CD8-positive, alpha-beta memory T cell (primary cell): ENCODE data around the gene PRKG1. TPM values are rescaled to one million over a fixed set of nuclear protein-coding genes. Genes with fewer than 3 reads are reported as not detected.

Experiments used
- CTCF ChIA-PET: fragments of 350-600 bp; sonication (Branson Sonifier 250); formaldehyde crosslinking; loops from one replicate; lab custom pipeline; 2021; ENCODE audit warnings: antibody characterized with exemption; lab: Charles Lee
- POLR2A ChIA-PET: fragments of 350-600 bp; sonication (Branson Sonifier 250); formaldehyde crosslinking; loops from one replicate; lab custom pipeline; 2021; ENCODE audit warnings: antibody characterized with exemption; lab: Charles Lee
- DNase-seq, 5 donors: peaks; one replicate each; pipeline versions ENCODE4 v3.0.0 to v3.0.0-alpha.2; 2020 to 2022; ENCODE audit warnings: mixed read lengths in 1 of 5
- H3K27ac ChIP-seq: one replicate; pipeline ENCODE4 v1.7.0; 2013; ENCODE audit warnings: low read depth, mild to moderate bottlenecking, low read length, moderate library complexity
- H3K27me3 ChIP-seq: 2 replicates; pipeline ENCODE4 v1.7.0; 2013; ENCODE audit warnings: low read length, mild to moderate bottlenecking; ENCODE audit not compliant: insufficient read depth, poor library complexity, severe bottlenecking
- H3K36me3 ChIP-seq: 2 replicates; pipeline ENCODE4 v1.7.0; 2013; ENCODE audit warnings: mild to moderate bottlenecking, low read length, moderate library complexity; ENCODE audit not compliant: insufficient read depth
- H3K4me1 ChIP-seq: 2 replicates; pipeline ENCODE4 v1.7.0; 2013; ENCODE audit warnings: mild to moderate bottlenecking, low read length, moderate library complexity; ENCODE audit not compliant: insufficient read depth
- H3K4me3 ChIP-seq: 2 replicates; pipeline ENCODE4 v1.7.0; 2013; ENCODE audit warnings: mild to moderate bottlenecking, low read length
- H3K9me3 ChIP-seq: 2 replicates; pipeline ENCODE4 v1.7.0; 2013; ENCODE audit warnings: mild to moderate bottlenecking, low read length
- H3K27ac Mint-ChIP-seq, 8 donors: one replicate each; pipeline ENCODE4 v1.8.0; 2020 to 2021; ENCODE audit warnings: mixed read lengths in 8 of 8, mild to moderate bottlenecking in 6 of 8, inconsistent platforms in 3 of 8, moderate library complexity in 3 of 8
- H3K27me3 Mint-ChIP-seq, 2 donors: one replicate each; pipeline ENCODE4 v1.8.0; 2020 to 2021; ENCODE audit warnings: mixed read lengths in 2 of 2, mild to moderate bottlenecking in 1 of 2, moderate library complexity in 1 of 2
- H3K36me3 Mint-ChIP-seq, 3 donors: one replicate each; pipeline ENCODE4 v1.8.0; 2020 to 2021; ENCODE audit warnings: mixed read lengths in 3 of 3, inconsistent platforms in 1 of 3, mild to moderate bottlenecking in 1 of 3
- H3K4me1 Mint-ChIP-seq, 3 donors: one replicate each; pipeline ENCODE4 v1.8.0; 2020 to 2021; ENCODE audit warnings: mixed read lengths in 3 of 3, inconsistent platforms in 1 of 3, mild to moderate bottlenecking in 1 of 3
- H3K4me3 Mint-ChIP-seq, 7 donors: one replicate each; pipeline ENCODE4 v1.8.0; 2020 to 2021; ENCODE audit warnings: mixed read lengths in 7 of 7, mild to moderate bottlenecking in 6 of 7, moderate library complexity in 4 of 7, inconsistent platforms in 2 of 7
- H3K9me3 Mint-ChIP-seq, 5 donors: one replicate each; pipeline ENCODE4 v1.8.0; 2020 to 2022; ENCODE audit warnings: mixed read lengths in 5 of 5, mild to moderate bottlenecking in 3 of 5, moderate library complexity in 2 of 5, inconsistent platforms in 1 of 5
- polyA plus RNA-seq: library from polyadenylated mRNA; unstranded; fragments of 300-500 nt; fragmentation: Illumina TruSeq; gene quantifications from one replicate; pipeline ENCODE4 v1.2.3, GENCODE V29; 2021
- total RNA-seq, 2 experiments: library from RNA; stranded (reverse); gene quantifications; one replicate each; pipeline ENCODE4 v1.2.3, GENCODE V29; 2021

The PRKG1 gene
- total and polyA plus RNA-seq, 3 experiments from 2014 or later: not detected

DNA sequence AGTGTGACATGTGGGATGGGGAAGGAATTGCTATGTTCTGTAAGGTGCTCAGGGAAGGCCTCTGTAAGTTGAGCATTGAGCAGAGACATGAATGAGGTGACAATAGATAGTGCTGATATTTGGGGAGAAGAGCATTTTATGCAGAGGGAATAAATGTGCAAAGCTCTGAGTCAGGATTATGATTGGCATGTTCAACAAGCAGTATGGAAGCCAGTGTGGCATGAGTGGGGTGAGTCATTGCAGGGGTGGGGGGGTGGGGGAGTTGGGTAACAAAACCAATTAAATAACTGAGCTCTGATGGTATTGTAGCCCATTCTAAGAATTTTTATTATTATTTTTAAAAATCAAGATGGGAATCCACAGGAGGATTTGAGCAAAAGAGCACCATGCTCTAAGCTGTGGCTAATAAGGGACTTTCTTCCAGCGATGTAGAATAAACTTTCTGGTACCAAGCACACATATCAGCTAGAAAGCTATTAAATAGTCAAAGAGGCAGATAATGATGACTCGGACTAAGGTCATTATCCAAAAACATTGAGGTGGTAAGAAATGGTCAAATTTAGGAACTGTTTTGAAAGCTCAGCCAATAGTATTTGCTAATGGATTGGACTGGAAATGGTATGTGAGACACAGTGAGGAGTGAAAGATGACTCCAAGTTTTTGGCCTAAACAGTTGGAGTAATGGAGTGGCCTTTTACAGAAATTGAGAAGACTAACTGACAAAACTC is 96.4 kb downstream of the PRKG1 start:
- POLR2A ChIA-PET: no interaction called here
- Mint-ChIP-seq H3K4me1 (no peaks in the 10 kb centered on the region), H3K9me3 (peaks cover 0 to 2% (median 0%) of the 10 kb centered on the region in 5 donors), H3K27me3 (no peaks in the 10 kb centered on the region), H3K4me3 (no peak overlapping the region), H3K27ac (no peak overlapping the region), H3K36me3 (no peaks in the 10 kb centered on the region)
- Histone ChIP-seq H3K4me3 (no peak overlapping the region), H3K9me3 (no peaks in the 10 kb centered on the region), H3K36me3 (no peaks in the 10 kb centered on the region), H3K27me3 (no peaks in the 10 kb centered on the region), H3K4me1 (no peaks in the 10 kb centered on the region), H3K27ac (no peak overlapping the region)
- DNase-seq: no peak
- CTCF ChIA-PET: no interaction called here

DNA sequence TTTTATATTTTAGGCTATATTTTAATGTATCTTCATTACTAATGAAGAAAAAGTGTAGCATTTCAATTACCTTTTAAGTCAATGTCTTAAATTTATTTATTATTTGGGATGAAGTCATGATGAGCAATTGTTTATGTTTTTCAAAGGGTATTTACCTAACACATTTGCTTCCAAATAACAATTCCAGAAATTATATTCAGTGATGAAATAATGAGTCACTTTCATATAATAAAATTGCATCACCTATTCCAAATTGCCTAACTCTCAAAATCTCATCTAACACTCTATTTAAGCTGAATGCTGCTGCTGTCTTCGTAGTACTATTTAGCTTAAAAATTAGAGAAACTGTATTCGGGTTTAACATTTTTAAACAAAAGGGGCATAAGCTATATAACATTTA is 97.7 kb downstream of the PRKG1 start:
- no peak overlapping the region for H3K27ac Mint-ChIP-seq
- POLR2A ChIA-PET: no interaction called here
- Histone ChIP-seq H3K27me3 (no peaks in the 10 kb centered on the region), H3K9me3 (no peaks in the 10 kb centered on the region), H3K4me3 (no peak overlapping the region), H3K4me1 (no peaks in the 10 kb centered on the region), H3K27ac (no peak overlapping the region), H3K36me3 (no peaks in the 10 kb centered on the region)
- H3K9me3 Mint-ChIP-seq: peaks cover 0 to 2% (median 0%) of the 10 kb centered on the region in 5 donors
- H3K36me3 Mint-ChIP-seq: no peaks in the 10 kb centered on the region
- CTCF ChIA-PET: no interaction called here
- H3K4me1 Mint-ChIP-seq: no peaks in the 10 kb centered on the region
- no peak overlapping the region for H3K4me3 Mint-ChIP-seq
- H3K27me3 Mint-ChIP-seq: no peaks in the 10 kb centered on the region
- no peak for DNase-seq

DNA sequence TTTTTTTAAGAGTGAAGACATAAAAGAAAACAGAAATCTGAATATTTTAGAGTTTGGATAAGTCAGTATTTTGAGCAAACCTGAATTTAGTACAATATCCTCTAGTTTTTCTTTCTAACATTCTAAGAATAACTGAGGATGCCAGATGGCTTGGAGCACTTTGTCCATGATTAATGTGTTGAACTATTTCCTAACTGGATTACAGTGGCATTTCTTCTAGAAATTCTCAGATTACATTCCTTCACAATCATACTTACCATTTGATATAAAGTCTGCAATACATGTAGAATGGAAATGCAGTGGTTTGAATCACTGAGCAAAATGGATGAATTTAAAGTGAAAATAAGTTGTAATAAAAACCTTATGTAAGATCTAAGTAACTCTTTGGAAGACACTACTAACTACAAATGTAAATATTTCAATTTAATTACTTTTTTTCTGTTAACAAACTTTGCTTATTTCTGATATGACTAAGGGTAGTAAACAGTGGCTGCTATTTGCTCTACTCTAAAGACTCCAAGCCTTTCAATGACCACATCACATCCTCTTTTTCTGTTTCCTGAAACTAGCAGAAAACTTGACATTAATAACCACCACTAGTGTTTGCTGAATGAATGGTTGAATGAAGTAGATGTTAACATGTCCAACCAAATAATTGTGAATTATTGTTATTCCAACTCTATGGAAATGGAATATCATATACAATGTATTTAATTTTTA is 102.8 kb downstream of the PRKG1 start:
- H3K27ac Mint-ChIP-seq: no peak overlapping the region
- H3K27me3 ChIP-seq: no peaks in the 10 kb centered on the region
- H3K27me3 Mint-ChIP-seq: no peaks in the 10 kb centered on the region

DNA sequence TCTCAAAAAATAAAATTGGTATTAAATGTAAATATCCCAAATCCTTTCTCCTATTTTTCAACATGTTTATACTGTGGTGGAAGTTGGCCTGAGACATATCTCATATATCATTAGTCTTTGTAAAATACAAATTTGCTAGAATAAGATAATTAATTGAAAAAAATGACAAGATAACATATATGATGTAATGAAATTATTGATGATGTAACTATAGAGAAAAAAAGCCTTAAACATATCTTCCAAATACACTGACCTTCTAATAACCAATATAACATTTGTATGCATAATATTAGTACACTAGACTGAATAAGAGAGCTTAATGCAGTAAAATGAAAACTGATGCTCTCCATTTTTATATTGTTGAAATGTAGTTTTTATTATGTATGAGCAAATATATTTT is 104.3 kb downstream of the PRKG1 start:
- Mint-ChIP-seq H3K4me3 (no peak overlapping the region), H3K36me3 (no peaks in the 10 kb centered on the region), H3K4me1 (no peaks in the 10 kb centered on the region)

More for the DNA sequence above, 102.8 kb downstream of the PRKG1 start:
- Mint-ChIP-seq H3K4me1 (no peaks in the 10 kb centered on the region), H3K36me3 (no peaks in the 10 kb centered on the region), H3K4me3 (no peak overlapping the region), H3K9me3 (no peaks in the 10 kb centered on the region)
- no peak for DNase-seq
- H3K4me1 ChIP-seq: no peaks in the 10 kb centered on the region
- H3K9me3 ChIP-seq: no peaks in the 10 kb centered on the region
- H3K27ac ChIP-seq: no peak overlapping the region
- no peak overlapping the region for H3K4me3 ChIP-seq
- POLR2A ChIA-PET: no interaction called here
- CTCF ChIA-PET: no interaction called here
- H3K36me3 ChIP-seq: no peaks in the 10 kb centered on the region

DNA sequence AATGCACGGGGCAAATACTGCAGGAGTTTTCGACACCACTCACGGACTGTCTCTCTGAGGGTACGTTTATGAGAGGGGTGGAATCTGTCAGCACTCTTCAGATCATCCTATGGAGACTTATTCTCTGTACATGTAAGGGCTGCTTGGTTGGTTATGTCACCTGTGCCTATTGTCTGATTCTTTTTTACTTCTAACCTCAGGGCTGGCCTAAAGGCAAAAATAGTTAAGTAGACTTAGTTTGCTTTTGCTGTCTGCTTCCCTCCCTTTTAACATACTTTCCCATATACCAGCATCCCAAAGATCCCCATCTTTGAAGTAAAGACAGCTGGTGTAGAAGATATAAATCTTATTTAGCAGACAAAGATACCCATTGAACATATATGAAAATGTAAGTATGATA is 105.9 kb downstream of the PRKG1 start:
- H3K4me3 Mint-ChIP-seq: no peak overlapping the region
- Histone ChIP-seq H3K9me3 (no peaks in the 10 kb centered on the region), H3K27me3 (no peaks in the 10 kb centered on the region), H3K36me3 (no peaks in the 10 kb centered on the region), H3K27ac (no peak overlapping the region), H3K4me3 (no peak overlapping the region), H3K4me1 (no peaks in the 10 kb centered on the region)
- H3K27me3 Mint-ChIP-seq: no peaks in the 10 kb centered on the region
- no peaks in the 10 kb centered on the region for H3K36me3 Mint-ChIP-seq
- no peaks in the 10 kb centered on the region for H3K4me1 Mint-ChIP-seq
- H3K27ac Mint-ChIP-seq: no peak overlapping the region
- ChIA-PET POLR2A (no interaction called here), CTCF (no interaction called here)
- DNase-seq: no peak
- no peaks in the 10 kb centered on the region for H3K9me3 Mint-ChIP-seq

More for the DNA sequence above, 104.3 kb downstream of the PRKG1 start:
- Histone ChIP-seq H3K27ac (no peak overlapping the region), H3K27me3 (no peaks in the 10 kb centered on the region), H3K4me3 (no peak overlapping the region), H3K9me3 (no peaks in the 10 kb centered on the region), H3K36me3 (no peaks in the 10 kb centered on the region), H3K4me1 (no peaks in the 10 kb centered on the region)
- Mint-ChIP-seq H3K9me3 (no peaks in the 10 kb centered on the region), H3K27me3 (no peaks in the 10 kb centered on the region), H3K27ac (no peak overlapping the region)
- no peak for DNase-seq
- CTCF ChIA-PET: no interaction called here
- POLR2A ChIA-PET: no interaction called here

DNA sequence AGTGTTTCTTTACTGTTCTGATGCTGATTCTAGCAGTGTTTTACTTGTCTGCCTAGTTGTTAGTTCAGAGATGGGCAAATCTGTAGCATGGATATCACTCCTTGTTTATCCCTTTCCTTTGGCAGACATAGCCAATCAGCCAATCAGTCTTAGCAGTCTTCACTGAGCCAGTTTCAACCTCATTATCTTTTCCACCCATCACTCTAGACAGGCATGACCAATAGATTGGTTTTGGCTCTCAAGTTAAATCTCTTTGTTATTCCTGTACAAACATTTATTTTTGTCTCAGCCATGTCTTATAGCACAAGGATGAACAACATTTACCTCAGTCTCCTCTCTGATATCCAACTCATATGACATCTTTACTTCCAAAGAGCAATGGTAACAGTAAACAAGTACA is 109.5 kb downstream of the PRKG1 start:
- Mint-ChIP-seq H3K4me1 (no peaks in the 10 kb centered on the region), H3K9me3 (no peaks in the 10 kb centered on the region), H3K27ac (no peak overlapping the region), H3K27me3 (no peaks in the 10 kb centered on the region), H3K4me3 (no peak overlapping the region), H3K36me3 (no peaks in the 10 kb centered on the region)
- POLR2A ChIA-PET: no interaction called here
- no peak for DNase-seq
- CTCF ChIA-PET: no interaction called here
- Histone ChIP-seq H3K4me3 (no peak overlapping the region), H3K27ac (no peak overlapping the region), H3K4me1 (no peaks in the 10 kb centered on the region), H3K9me3 (no peaks in the 10 kb centered on the region), H3K36me3 (no peaks in the 10 kb centered on the region), H3K27me3 (no peaks in the 10 kb centered on the region)

DNA sequence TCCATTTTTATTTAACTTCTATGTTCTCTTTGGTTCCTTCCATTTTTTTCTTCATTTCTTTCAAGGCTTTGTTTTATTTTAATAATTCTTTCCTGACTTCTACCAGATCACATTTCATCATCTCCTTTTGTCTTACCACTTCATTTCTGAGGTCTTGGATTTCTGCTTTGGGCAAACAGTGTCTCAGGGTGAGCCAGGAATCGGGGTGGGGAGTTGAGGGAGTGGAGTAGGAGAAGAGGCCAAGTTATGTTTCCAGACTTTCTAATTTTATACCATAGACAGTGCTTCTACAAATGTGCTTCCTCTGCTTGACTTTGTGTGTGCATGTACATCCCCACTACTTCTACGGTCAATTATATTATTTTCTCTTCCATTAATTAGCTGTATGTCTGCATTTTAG is 112.1 kb downstream of the PRKG1 start:
- ChIA-PET POLR2A (no interaction called here), CTCF (no interaction called here)
- no peaks in the 10 kb centered on the region for H3K27me3 Mint-ChIP-seq
- H3K27ac Mint-ChIP-seq: no peak overlapping the region
- no peaks in the 10 kb centered on the region for H3K9me3 ChIP-seq
- no peaks in the 10 kb centered on the region for H3K27me3 ChIP-seq
- no peaks in the 10 kb centered on the region for H3K9me3 Mint-ChIP-seq
- H3K27ac ChIP-seq: no peak overlapping the region
- no peak for DNase-seq
- H3K36me3 Mint-ChIP-seq: no peaks in the 10 kb centered on the region
- no peak overlapping the region for H3K4me3 ChIP-seq
- no peaks in the 10 kb centered on the region for H3K4me1 ChIP-seq
- no peaks in the 10 kb centered on the region for H3K36me3 ChIP-seq
- H3K4me1 Mint-ChIP-seq: no peaks in the 10 kb centered on the region
- H3K4me3 Mint-ChIP-seq: no peak overlapping the region

DNA sequence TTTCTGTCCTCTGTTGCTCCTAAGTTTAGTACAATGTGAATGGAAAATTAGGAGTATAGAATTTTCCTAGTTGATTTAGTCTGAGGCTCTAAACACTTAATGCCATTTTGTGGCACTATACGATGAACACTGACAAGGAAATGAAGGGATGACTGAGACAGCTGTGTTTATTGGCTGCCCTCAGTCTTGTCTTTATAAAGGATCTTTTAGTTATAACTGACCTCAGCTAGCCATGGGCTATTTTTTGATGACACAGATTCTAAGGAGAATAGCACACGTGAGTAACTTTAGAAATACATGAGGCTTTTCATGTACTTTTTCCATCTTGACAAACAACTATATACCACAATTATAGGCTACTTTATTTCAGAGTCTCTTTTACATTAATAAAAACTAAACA is 113.7 kb downstream of the PRKG1 start:
- no peak for DNase-seq
- CTCF ChIA-PET: no interaction called here
- no peak overlapping the region for H3K27ac ChIP-seq
- H3K4me1 ChIP-seq: no peaks in the 10 kb centered on the region
- Mint-ChIP-seq H3K36me3 (no peaks in the 10 kb centered on the region), H3K27ac (no peak overlapping the region), H3K9me3 (no peaks in the 10 kb centered on the region), H3K4me3 (no peak overlapping the region), H3K4me1 (no peaks in the 10 kb centered on the region), H3K27me3 (no peaks in the 10 kb centered on the region)
- no peaks in the 10 kb centered on the region for H3K27me3 ChIP-seq
- H3K4me3 ChIP-seq: no peak overlapping the region
- POLR2A ChIA-PET: no interaction called here
- no peaks in the 10 kb centered on the region for H3K9me3 ChIP-seq
- H3K36me3 ChIP-seq: no peaks in the 10 kb centered on the region
